Measurements from ENCODE around the gene PRKAG2.
"Not testable (repeated sequence)": the region's sequence is repeated elsewhere in the genome, so short reads cannot be mapped to it uniquely, and the experiment has no call there.

PRKAG2 gene

DNA sequence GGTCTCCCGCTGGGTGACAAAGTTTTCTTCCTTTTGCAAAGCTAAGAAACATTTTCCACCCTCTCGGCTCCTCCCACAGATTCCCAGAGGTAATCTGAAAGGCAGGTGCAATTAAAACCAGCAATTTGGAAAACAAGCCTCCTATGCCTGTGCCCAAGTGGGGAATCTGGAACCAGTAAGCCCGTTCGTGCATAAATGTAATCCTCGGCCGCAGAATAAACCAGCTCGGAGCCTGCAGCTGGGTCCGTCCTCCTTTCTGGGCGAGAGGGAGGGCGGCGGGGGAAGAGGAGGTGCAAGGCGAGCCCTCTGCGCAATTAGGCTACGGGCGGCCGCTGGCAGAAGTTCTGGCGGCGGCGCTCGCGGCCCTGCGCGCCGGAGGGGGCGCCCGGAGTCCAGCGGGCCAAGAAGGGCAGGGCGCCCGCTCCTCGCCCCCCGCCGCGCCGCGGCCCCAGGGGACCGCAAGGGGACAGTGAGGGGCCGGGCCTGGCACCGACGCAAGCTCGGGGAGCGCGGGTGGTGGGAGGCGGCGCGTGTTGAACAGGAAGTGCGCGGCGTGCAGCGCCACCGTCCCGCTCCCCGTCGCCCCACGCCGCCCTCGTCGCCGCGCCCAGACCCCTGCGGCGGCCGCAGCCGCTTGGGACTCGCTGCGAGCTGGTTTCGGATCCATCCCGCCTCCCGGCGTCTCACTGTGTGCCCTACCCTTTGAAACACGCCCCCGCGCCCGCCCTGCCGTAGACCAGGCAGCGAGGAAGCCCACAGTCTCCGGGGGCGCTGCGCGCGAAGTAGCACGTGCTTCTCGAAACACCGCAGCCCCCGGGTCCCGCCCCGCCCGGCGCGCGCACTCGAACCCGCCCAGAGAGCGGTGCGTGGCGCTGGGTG is at the start of gene PRKAG2:
Gene PRKAG2, minus strand, starts transcription at position 217 of the 879 bp plus-strand sequence. CDS start 495 bp downstream, outside the sequence.
- peak; percentile 9 for DNase-seq

DNA sequence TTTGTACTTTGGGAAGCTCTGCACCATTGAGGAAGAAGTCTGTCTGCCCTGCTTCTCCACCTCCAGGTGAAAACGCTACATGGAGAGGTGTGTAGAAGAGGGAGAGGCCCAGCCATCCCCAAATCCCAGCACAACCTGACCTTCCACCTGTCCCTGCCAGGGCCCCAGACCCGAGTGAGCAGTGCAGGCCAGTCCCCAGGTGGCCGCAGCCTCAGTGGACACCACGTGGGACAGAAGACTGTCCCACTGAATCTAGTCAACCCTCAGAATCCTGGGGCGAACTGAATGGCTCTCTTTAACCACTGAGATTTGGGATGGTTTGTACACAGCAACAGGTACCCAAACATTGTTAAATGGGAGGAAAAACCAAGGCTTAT is 49.4 kb upstream of the PRKAG2 start:
- no peak for DNase-seq

DNA sequence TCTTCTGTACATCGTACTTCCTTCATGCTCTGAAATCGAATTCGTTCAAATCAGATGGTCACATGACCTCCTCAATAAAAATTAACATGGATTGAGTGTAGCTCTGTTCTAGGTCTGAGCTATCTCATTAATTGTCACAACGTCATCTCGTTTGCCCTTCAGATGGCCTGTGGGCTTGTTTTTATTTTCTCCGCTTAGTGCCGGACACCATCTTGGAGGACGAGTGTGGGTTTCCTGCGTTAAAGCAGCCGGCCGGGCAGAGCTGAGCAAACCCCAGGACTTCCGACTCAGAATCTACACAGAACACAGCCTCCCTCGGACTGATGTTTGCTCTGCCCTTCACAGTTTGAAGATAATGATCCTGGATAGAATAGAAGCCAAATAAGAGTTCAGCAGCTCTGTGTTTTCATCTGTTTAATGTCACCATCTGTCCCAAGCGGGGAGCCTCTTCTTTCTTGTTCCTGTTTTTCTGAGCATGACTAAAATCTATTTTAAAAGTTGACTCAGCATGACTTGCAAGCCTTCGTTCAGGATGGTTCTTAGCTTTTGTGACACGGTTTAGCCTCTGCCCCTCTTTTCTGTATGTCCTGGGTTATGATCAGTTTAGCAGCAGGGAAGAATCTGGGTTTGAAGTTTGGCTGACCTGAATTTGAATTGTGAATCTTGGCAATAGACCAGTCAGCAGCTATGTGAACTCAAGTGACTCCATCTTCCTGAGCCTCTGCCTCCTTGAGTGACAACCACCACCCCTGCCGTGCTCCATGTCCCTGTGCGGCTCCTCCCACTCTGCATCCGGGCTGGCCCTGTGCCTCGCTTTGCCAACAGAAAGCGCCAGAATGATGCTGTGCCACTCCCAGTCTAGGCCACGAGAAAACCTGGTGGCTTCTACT is 48.8 kb upstream of the PRKAG2 start:
- no peak for DNase-seq

DNA sequence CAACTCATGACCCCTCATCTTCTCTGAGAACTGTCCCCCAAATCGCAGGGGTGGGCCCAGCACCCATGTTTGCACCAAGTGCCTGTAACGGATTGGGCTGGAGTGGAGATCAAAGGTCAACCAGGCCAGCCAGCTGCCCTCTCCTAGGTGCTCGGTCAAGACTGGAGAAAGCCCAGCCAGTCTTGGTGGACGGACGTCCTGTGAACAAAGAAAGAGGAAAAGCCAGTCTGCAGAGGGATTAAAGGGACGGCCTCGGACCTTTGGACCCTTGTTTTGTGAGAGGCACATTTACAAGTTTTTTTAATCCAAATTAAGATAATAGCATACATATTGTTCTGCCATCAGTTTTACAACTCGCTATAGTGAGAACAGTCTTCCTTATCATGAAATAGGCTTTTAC is 47.6 kb upstream of the PRKAG2 start:
- no peak for DNase-seq

DNA sequence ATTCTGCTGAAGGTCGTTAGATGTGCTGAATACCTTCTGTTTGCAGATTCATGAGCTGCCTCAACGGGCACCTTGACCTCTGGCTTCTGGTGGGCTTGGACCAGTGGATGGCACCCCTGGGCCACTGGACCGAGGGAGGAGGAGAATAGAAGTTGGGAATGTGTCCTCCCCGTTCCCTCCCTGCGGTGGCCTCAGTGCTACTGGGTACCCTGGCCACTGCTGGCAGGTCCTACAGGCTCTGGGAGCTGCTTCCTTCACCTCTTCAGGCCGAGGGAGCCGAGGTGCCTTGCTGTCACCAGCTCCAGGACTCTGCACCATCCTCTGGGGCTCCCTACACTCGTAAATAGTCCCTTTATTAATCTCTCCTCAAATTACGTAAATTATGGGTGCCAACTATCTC is 47.1 kb upstream of the PRKAG2 start:
- no peak for DNase-seq

DNA sequence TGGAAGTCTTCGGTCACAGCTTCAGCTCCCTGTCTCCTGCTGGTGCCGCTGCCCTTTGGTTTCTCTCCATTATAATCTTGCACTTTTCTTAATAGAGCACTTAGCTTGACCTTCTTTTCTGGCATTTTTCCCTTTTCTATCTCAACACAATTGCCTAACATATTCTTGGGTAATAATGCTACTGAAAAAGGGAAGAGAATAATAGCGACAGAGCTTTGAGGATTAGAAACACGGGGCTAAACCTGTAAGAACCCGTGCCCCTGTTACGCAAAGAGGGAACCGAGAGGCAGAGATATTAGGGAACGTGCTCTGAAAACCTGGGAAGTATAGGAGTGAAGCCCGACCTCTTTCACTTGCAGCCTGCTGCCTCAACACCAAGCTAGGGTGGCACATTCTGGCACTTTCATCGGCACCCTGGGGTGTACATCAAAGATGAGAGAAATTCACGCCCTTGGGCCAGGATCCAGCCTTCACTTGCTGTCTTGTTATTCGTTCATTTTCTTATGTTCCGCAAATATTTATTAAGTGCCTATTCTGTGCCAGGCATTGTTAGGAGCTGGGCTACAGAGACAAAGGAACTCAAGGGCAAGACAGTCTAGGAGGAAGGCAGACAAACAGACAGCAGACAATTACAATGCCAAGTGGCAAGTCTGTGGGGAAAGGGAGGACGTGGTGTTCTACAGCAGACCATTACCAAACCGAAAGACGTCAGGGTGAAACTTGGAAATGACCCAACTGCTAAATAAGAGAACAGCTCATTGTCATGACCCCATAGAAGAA is 46.4 kb upstream of the PRKAG2 start:
- no peak for DNase-seq

DNA sequence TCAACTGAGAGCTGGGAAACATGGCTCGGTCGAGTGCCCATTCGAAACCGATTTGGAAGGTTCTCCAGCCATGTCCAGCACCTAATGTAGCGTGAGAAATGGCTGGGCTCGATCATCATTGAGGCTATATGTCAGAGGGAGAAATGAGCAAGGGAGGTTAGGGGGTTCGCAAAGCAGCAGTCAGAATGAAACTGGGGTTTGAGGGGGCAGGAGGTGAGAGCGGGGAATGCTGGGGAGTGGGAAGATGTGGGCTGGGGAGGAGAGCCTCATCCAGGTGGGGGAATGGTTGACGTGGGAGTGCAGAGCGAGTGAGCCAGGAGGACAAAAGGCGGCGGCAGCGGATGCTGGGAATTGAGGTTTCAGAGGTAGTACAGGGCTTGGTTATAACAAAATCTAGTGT is 44.5 kb upstream of the PRKAG2 start:
- no peak for DNase-seq

DNA sequence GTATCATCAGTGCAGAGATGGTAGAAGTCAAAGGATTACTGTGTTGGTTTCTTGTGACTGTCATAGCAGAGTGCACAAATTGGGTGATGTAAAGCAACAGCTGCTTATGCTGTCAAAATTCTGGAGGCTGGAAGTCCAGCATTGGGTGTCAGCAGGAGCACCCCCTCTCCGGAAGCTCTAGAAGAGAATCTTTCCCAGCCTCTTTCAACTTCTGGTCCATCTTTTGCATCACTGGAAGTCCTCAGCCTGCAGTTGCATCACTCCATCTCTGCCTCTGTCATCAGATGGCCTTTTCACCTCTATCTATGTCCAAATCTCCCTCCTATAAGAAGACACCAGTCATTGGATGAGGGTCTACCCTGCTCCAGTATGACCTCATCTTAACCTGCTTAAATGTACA is 43.6 kb upstream of the PRKAG2 start:
- DNase-seq = no peak

DNA sequence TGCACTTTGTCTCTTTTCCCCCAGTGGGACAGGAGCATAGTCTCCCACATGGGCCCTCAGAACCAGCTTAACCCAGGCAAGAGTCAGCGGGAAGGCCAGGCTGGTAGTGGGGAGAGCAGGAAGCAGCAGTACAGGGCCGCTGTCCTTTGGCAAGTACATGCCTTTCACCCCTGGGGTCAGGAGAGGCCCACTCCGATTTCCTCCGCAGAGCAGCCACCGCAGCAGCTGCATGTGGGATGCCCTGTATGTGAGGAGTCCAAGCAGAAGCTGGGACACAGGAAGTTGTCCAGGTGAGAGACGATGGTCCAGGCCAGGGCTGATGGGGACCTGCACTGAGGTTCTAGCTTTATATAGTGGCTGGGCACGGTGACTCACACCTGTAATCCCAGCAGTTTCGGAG is 42.7 kb upstream of the PRKAG2 start:
- no peak for DNase-seq

DNA sequence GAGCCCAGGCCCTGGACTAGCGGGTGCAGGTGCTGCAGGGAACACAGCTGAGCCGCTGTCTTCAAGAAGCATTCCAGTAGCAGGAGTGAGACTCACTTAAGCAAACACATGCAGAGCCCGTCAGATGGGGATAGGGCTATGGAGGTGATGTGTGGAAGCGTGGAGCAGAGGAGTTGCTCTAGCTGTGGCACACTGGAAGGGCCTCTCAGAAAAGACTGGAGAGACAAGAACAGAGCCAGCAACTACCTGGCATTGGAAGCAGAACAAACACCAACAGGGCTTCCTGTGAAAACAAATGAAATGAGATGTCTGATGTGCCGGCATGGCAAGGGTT is 41.6 kb upstream of the PRKAG2 start:
- DNase-seq = no peak

DNA sequence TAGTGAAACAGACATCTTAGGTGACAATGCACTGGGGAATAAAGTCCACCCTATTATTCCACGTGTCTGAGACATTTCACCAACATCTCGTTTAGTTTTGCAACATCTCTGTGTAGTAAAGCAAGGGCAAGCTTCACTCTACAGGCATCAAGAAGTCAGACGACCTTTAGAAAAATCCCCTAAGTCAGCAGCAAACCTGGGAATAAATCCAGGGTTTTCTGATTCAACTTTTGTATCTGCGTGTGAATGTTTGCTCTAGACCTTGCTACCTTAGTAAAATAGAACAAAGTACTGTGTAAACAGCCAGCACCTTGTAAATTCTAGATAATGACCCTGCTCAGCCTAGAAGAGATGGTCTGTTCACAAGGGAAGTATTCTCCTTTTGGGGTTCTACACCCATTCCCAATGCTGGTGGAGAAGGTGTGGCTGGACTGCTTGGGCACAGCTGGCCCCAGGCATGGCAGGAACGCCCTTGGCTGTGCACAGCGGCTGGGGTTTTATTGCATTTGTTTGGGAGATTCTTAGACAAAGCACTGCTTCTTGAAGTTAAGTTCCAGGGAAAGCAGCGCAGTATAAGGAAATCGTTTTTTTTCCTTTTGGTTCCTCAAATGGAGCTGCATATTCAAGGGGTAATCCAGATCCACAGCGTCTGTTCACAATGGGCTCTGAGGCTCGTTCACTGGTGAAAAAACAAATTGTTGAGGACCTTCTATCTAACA is 41.0 kb upstream of the PRKAG2 start:
- no peak for DNase-seq

DNA sequence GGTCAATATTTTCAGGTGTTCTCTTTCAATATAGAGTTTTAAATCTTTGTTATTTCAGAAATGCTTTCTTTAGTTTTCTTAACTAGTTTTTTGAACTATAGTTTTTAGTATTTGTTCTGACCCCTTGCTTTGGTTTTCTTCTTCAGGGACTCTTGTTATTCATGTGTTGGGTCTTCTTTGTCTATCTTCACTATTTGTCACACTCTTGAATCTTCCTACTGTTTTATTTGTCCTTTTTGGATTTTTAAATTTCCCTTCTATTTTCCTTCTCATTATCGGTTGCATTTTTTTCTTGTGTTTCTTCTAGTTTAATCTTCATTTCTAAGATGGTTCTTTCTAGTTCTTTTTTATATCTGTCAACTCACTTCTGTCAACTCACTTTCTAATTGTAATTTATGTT is 37.1 kb upstream of the PRKAG2 start:
- no peak for DNase-seq

DNA sequence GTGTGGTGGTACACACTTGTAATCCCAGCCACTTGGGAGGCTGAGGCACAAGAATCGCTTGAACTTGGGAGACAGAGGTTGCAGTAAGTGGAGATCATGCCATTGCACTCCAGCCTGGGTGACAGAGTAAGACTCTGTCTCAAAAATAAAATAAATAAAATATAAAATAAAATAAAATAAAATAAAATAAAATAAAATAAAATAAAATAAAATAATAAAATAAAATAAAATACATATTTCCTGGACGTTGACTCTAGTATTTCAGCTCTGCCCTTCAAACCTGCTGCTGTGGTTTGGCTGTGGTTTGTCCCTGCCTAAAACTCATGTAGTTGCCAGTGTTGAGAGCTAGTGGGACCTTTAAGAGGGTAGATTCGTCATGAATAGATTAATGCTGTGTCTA is 33.7 kb upstream of the PRKAG2 start:
- DNase-seq = not testable (repeated sequence)

DNA sequence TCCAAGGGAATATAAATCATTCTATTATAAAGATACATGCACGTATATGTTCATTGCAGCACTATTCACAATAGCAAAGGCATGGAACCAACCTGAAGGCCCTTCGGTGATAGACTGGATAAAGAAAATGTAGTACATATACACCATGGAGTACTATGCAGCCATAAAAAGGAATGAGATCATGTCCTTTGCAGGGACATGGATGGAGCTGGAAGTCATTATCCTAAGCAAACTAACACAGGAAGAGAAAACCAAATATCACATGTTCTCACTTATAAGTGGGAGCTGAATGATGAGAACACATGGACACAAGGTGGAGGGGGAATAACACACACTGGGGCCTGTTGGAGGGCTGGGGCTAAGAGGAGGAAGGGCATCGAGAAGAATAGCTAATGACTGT is 30.2 kb upstream of the PRKAG2 start:
- DNase-seq = not testable (repeated sequence)

DNA sequence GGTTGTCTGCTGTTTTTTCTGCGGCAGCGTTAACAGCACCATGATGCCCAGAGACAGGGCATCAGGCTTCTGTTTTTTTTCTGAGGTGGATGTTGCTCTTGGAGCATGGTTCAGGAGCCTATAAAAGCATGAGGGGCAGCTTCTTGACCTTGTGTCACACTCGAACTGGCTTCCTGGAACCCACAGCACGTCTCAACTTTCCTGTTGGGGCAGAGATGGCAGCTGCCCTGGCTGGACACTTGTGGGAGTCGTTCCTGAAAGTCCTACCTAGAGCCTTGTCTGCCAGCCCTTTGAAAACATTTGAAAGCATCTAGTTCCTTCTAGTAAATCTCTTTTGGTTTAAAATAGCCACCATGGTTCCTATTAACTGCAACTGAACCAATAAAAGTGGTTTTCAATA is 28.9 kb upstream of the PRKAG2 start:
- DNase-seq = no peak

DNA sequence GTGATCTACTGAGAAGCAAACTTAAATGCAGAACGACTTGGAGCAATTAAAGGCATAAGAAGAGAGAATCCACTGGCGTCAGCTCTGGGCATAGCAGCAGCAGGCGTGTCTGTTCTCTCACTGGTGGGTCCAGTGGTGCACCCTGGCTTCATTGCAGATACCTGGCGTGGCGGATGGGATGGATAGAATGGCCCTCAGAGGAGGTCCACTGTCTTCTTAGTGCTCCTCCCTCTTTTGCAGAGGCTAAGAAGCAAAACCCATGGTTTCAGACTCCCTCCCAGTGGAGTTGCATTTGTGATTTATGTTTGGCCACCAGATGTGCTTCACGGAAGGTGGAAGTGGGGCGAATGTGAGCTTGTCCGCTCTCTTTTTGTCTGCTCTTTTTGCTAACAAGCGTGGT is 28.4 kb upstream of the PRKAG2 start:
- no peak for DNase-seq

DNA sequence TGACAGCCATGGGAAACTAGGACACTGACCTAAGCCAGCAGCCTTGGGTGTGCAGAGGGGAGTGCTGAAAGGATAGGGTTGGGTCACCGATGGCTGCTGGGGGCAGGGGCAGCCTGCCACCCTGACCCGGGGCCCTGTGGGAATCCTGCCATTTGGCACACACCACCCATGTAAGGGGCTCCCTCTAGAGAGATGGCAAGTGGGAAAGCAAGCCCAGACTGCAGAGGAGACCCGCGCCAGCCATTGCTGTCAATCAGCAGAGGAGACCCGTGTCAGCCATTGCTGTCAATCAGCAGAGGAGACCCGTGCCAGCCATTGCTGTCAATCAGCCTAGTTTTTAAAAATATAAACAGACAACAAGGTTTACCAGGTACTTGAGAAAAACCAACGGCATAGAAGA is 27.4 kb upstream of the PRKAG2 start:
- no peak for DNase-seq

DNA sequence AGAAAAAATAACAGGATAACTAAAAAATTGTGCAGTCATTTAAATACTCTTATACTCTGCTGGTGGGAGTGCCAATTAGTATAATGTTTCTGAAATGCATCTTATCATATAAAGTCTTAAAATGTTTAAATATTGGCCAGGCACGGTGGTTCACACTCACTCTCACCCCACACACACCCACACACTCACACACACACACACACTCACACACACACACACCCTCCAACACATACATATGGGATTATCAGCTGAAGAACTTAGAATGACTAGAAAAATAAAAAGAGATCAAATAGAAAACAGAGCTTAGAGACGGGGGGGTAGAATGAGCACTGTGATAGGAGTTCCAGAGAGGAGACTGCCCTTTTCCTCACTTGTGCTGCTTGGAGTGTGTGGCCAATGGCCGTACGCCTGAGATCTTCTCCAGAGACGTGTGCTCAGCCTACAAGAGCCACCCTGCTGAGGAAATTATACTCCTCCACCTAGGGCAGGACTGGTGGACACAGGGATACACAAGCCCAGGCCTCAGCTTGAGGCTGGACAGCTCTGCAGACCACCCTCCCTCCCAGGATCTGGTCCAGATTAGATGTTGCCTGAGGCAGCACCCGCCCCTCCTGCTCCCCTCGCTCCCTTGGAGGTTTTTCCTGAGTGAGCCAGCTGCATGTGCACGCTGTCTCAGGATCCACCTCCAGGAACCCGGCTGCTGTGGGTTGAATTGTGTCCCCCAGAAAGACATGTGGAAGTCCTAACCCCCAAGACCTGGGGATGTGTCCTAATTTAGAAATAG is 26.5 kb upstream of the PRKAG2 start:
- no peak for DNase-seq

DNA sequence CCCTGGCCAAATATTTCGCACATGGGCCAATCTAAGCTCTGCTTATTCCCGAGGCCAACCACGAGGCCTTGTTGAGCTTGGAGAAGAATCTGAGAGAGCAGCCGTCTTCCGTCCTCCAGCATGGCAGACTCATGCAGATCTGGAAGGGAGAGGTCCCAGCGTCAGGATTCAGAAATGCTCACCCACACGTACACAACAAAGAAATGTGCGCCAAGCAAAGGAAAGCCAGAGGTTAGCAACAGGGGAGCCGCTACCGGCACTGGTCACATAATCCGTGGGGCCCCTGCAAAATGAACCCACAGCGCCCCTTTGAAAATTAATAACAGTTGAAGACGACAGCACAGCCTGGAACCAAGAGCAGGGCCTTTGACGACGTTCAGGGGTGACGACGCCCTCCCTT is 25.4 kb upstream of the PRKAG2 start:
- no peak for DNase-seq

DNA sequence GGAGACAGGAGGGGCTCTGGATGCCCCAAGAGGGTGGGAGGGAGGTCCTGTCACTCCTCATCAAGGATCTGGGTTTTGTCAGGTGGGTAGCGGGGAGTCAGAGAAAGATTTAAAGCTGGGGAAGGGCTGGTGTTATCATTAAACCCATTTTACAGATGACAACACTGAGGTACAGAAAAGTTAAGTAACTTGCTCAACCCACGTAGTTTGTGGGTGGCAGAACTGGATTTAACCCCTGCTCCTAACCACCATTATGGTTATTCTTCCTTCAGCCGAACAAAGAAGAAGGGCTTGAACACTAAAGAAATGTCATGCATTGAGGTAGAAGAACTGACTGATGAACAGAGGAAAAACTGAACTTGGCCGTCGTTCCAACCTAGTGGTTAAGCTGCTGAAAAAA is 24.9 kb upstream of the PRKAG2 start:
- DNase-seq = no peak

DNA sequence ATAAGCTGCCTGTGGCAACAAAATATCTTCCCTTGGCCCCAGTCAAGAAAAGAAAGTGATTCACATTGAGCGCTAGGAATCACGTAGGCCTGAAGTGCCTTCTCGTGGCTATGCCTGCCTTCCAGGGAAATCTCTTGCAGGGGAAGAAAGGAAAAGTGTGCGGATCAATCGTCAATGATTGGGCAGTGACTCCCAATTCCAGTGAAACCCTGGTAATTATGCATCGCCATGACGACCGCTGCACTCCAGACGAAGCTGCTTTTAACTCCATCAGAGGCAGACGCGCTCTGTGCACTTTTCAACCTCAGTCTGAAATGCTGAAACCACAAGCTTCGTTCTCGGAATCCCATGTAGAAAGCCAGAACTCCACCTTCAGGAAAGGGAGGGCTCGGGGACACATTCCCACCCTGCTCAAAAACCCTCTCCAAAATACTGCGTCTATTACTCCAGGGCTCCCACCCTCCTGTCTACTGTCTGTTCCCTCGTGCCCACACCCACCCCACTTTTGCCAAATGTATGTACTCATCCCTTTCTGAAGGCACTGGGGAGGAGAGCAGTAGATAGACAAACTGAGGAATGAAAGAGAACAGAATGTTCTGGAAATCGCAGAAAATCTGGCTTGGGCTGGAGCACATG is 24.2 kb upstream of the PRKAG2 start:
- DNase-seq = no peak

All from KG1 (cell line).